HG03280 (cell line): ENCODE data around the gene RPL10.

Source experiments
- ATAC-seq: cut with Tn5 transposase; IDR thresholded peaks from one replicate; pipeline ENCODE4 v1.9.1; 2021; ENCODE audit warnings: mild to moderate bottlenecking, moderate library complexity; ENCODE audit not compliant: unreplicated experiment

RPL10 gene

GRCh38 chrX:154428176-154429171 is 30.3 kb downstream of the RPL10 start, which contains the start of gene ATP6AP1:
Gene ATP6AP1 (plus strand): TSS chrX:154428677. CDS start chrX:154428693, 16 bp downstream.
- peak; percentile 98 for ATAC-seq

- ATAC-seq: no peak
These were observed 31.5 kb downstream of the RPL10 start for GRCh38 chrX:154429711-154430110.

- no peak for ATAC-seq
These were observed 32.3 kb downstream of the RPL10 start for GRCh38 chrX:154430479-154430878.

- ATAC-seq: no peak
These were observed 32.7 kb downstream of the RPL10 start for GRCh38 chrX:154430916-154431315.

GRCh38 chrX:154431341-154431740 is 33.2 kb downstream of the RPL10 start:
- ATAC-seq: no peak

- ATAC-seq: no peak
These were observed 34.0 kb downstream of the RPL10 start for GRCh38 chrX:154432210-154432609.

DNA sequence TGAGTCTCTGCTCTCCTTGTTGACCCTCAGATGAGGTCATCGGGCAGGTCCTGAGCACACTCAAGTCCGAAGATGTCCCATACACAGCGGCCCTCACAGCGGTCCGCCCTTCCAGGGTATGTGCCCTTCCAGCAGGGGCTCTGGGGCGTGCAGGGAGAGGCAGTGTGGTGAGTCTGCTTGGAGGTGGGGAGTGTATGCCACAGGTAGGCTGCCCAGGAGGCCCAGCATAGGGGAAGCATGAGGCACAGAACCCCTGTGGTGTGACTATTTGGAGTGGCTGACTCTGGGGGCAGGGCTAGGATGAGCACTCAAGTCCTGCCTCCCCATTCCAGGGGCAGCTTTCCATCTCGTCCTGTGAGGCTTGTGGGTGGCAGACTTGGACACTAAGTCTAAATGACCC is 35.4 kb downstream of the RPL10 start:
- ATAC-seq: no peak

DNA sequence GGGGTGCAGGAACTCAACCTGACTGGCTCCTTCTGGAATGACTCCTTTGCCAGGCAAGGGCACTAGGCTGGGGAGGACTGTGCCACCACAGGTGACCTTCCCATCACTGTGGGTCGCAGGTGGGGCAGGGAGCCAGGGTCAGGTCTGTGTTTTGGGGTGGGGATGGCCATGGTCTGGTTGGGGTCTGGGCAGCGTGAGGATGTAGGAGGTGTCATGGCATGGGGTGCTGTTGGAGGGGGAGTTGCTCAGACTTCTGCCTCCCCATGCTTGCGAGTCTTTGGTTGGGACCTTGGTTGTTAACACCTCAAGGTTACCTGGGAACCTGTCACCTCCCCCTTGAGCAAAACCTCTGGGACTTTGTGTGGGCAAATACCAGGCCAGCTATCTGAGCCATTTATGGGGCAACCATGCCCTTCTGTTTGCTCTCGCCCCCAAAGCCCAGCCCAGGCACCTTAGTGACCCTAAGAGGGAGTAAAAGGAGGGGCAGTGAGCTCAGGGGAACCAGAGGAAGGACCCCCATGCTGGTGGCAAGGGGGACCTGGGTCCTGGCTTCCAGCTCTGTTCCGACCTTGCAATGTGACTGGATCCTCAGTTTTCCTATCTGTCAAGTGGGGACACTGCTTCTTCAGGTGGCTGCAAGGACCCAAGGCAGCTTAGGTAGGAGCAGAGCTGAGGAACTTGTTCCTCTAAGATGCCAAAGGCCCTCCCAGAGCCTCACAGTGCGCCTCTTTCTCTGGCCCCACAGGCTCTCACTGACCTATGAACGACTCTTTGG is 36.4 kb downstream of the RPL10 start:
- no peak for ATAC-seq

DNA sequence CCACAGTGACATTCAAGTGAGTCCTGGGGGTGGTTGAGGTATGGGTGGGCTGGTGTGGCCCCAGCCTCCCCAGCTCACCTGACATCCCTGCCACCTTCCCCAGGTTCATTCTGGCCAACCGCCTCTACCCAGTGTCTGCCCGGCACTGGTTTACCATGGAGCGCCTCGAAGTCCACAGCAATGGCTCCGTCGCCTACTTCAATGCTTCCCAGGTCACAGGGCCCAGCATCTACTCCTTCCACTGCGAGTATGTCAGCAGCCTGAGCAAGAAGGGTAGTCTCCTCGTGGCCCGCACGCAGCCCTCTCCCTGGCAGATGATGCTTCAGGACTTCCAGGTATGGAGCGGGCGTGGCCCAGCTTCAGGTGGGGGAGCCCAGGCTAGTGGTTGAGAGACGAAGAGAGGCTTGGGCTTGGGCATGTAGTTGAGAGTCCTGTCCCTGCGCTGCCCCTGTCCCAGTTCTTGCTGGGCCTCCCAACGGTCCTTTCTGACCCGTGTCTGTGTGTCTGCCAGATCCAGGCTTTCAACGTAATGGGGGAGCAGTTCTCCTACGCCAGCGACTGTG is 37.1 kb downstream of the RPL10 start:
- no peak for ATAC-seq

- ATAC-seq: peak; percentile 52
These were observed 38.3 kb downstream of the RPL10 start for GRCh38 chrX:154436374-154436982.

DNA sequence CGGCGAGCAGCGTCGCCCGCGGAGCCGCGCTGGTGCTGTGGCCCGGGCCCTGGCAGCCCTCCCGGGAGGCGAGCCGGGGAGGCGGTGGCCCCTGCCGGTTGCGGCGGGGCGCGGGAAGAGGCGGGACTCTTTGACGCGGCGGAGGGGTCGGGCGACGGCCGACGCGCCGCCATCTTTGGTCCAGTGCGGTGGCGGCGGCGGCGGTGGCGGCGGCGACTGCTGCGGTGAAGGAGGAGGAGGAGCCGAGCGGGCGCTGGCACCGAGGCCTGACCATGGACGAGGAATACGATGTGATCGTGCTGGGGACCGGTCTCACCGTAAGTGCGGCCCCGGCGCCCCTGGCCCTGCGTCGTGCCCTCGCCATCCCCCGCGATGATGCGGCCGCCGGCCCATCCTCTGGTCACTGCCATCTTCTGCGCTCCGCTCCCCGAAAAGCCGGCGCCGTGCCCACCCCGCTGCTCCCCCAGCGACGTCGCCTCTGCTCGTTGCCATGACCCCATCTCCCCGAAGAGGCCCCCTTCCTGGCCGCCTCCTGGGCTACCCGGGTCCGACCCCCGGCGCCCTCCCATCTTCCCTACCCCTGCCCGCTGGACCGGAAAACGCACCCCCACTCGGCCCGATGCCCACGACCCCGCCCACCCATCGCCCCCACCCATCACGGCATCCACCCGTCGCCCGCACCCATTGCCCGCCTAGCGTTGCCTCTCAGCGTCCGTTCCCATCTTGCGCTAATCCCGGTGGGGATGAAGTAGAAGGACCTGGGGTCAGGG is 39.0 kb downstream of the RPL10 start, which contains the start of gene GDI1:
GDI1 (plus strand) TSS at position 172 of the 770 bp plus-strand sequence; CDS start at position 273, 101 bp downstream.
- peak; percentile 59 for ATAC-seq

- ATAC-seq: no peak
These were observed 40.1 kb downstream of the RPL10 start for GRCh38 chrX:154437971-154438893.

DNA sequence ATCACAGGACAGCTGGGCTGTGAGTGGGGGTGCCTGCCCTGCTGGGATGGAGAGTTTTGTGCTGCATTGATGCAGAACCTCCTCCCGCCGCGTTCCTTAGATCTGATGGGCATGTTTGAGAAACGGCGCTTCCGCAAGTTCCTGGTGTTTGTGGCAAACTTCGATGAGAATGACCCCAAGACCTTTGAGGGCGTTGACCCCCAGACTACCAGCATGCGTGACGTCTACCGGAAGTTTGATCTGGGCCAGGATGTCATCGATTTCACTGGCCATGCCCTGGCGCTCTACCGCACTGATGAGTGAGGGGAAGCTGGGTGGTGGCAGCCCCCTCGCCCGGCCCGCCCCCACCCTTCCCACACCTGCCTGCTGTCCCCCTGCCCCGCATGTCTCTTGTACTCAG is 41.7 kb downstream of the RPL10 start:
- no peak for ATAC-seq

DNA sequence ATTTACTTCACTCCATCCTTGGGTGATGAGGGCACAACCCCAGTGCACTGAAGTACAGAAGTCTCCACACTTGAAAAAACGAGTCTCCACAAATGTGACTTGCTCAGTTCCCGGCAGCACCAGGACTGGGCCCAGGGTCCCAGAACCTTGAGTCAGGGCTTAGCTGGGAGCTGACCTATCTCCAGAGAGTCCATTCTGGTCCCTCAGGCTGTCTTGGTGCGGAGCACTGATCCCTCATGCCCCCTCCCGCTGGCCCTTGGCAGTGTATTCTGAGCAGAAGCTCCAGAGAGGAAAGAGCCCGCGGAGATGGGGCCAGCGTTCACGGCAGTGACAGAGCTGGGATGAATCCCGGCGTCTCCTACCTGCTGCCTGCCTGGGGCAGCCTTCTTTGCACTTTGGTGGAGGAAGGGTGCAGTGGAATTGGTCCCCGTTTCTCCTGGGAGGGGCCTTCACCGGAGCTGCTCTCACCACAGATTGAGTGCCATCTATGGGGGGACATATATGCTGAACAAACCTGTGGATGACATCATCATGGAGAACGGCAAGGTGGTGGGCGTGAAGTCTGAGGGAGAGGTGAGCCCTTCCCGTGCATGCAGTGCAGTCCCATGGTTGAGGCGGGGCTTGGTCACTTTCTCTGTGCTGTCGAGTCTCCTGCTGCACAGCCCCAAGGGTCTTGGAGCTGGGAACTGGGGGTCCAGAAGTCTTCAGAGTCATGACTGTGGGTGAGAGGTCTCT is 42.6 kb downstream of the RPL10 start:
- no peak for ATAC-seq

GRCh38 chrX:154441564-154441963 is 43.4 kb downstream of the RPL10 start:
- ATAC-seq: no peak

GRCh38 chrX:154441984-154442707 is 44.0 kb downstream of the RPL10 start:
- no peak for ATAC-seq

- ATAC-seq: peak; percentile 6
These were observed 45.3 kb downstream of the RPL10 start for GRCh38 chrX:154443479-154443910.
